ENCODE data around the gene JSRP1. TPM values are rescaled to one million over a fixed set of nuclear protein-coding genes. Genes with fewer than 3 reads are reported as not detected.

The JSRP1 gene, protein sequence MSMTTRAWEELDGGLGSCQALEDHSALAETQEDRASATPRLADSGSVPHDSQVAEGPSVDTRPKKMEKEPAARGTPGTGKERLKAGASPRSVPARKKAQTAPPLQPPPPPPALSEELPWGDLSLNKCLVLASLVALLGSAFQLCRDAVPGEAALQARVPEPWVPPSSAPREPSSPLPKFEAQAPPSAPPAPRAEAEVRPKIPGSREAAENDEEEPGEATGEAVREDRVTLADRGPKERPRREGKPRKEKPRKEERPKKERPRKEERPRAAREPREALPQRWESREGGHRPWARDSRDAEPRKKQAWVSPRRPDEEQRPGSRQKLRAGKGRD
- 79.3 TPM for total RNA-seq

DNA sequence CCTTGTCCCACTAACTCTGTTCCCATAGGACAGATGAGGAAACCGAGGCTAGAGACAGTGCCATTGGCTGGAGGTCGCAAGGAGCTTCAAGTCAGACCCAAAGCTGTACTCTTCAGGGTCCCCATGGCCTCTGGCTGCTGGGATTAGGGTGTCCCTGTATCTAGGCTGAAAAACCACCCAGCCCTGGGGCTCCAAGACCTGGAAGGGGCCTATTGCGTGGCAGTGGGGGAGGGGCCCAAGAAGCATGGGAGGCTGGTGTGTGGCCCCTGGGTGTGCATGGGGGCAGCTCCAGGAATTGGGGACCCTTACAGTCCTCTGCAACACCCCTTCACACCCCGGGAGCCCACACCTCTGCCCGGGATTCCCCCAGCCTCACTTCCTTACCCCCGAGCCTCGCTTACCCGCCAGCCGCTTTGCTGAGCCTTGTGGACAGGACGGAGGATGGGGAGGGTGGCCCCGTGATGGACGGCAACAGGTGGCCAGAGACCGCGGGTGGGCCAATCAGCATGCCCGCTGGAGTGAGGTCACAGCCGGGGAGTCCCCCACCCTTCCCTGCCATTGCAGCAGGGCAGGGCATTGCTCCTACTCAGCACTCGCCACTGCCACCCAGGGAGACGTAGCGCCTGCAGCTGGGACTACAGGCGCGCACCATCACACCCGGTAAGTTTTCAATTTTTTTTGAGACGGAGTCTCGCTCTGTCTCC, at the start of gene JSRP1:
JSRP1 (minus strand) TSS at position 436 of the 704 bp plus-strand sequence. CDS start 1,103 bp downstream, outside the sequence.
- H3K36me3 ChIP-seq (ENCODE audit: control insufficient read depth in 3 of 3, insufficient read depth in 3 of 3, low read length in 3 of 3), result peaks cover 6 to 17% (median 8%) of the 10 kb centered on the region in 3 donors
- peaks cover 0 to 14% (median 3%) of the 10 kb centered on the region in 3 donors for H3K27me3 ChIP-seq (ENCODE audit: control insufficient read depth in 3 of 3, insufficient read depth in 3 of 3, low read length in 3 of 3)
- peak within 1 kb of the TSS; percentile 78 to 93 (median 86) for H3K4me3 ChIP-seq (ENCODE audit: low read length in 3 of 3)
- H3K9ac ChIP-seq (ENCODE audit: low read depth in 1 of 3, low read length in 3 of 3), result peak within 1 kb of the TSS; percentile 98 to 99 (median 99)
- H3K4me1 ChIP-seq (ENCODE audit: control insufficient read depth in 3 of 3, insufficient read depth in 3 of 3, low read length in 3 of 3), result peaks cover 21 to 51% (median 31%) of the 10 kb centered on the region in 3 donors
- no peaks in the 10 kb centered on the region for H3K9me3 ChIP-seq (ENCODE audit: control insufficient read depth in 3 of 3, low read length in 3 of 3)
- peak within 1 kb of the TSS; percentile 100 for H3K27ac ChIP-seq (ENCODE audit: low read depth, low read length)

DNA sequence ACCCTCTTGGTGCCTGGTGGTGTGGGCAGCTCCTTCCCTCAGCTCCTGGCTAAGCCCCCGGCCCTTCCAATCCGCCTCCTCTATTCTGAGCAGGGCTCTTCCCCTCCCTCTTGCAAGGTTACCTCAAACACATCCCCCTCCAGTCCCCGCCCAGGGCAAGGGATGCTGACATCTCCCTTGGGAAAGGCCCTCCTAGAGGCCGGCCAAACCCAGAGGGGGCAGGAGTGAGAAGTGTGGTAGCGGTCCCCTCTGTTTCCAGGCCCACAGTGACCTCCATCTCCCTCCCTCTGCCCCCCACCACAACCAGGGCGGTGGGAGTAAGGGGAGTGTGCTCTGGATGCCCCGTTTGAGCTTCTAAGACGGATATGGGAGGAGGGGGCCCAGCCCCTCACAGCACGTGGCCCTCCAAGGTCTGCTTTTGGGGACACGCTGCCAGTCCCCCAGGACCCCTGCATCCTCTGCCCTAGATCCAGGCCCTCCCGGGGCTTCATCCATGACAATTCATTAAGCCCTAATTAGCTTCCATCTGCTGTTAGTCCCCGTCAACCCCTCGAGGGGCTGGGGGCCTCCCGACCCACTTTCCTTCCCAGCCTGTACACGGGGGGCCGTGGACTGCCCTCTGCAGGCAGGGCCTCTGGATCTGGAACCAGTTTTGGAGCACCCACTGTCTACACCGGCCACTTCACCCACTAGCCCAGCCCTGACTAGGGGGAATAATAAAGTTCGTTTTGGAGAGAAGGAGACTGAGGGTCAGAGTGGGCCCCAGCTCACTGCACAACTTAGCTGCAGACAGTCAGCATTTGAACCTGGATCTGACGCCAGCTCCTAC, 49.4 kb upstream of the JSRP1 start:
- no peak overlapping the region for H3K4me3 ChIP-seq (ENCODE audit: low read length in 3 of 3)
- no peaks in the 10 kb centered on the region for H3K36me3 ChIP-seq (ENCODE audit: control insufficient read depth in 3 of 3, insufficient read depth in 3 of 3, low read length in 3 of 3)
- H3K27ac ChIP-seq (ENCODE audit: low read depth, low read length), result no peak overlapping the region
- H3K9ac ChIP-seq (ENCODE audit: low read depth in 1 of 3, low read length in 3 of 3), result no peak overlapping the region
- no peaks in the 10 kb centered on the region for H3K9me3 ChIP-seq (ENCODE audit: control insufficient read depth in 3 of 3, low read length in 3 of 3)
- H3K27me3 ChIP-seq (ENCODE audit: control insufficient read depth in 3 of 3, insufficient read depth in 3 of 3, low read length in 3 of 3), result peaks cover 33 to 50% (median 41%) of the 10 kb centered on the region in 3 donors
- peaks cover 5 to 15% (median 7%) of the 10 kb centered on the region in 3 donors for H3K4me1 ChIP-seq (ENCODE audit: control insufficient read depth in 3 of 3, insufficient read depth in 3 of 3, low read length in 3 of 3)

DNA sequence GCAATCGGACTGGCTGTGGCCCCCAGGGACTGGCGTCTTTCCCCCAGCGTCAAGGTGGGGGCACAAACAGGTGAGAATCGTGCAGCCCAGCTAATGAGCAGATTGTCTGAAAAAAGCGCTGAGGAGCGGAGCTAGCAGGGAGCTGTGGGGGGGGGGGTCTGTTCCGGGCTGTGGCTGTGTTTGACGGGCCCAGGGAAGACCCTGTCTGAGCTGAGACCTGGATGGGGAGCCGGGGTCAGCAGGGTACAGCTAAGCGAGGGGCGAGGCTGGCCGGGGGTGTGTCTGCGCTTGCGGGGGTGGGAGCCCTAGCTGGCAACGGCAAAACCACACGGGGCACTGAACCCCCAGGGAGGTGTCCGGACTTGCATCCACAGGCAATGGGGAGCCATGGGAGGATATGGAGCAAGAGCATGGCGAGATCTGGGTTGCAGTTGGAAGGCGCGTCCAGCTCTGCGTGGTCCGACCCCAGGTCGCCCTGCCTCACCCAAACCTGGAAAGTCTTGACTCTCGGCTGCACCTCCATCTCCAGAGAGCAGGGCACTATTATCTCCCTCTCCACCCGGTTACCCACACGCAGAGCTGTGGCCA, 47.1 kb upstream of the JSRP1 start:
- H3K9me3 ChIP-seq (ENCODE audit: control insufficient read depth in 3 of 3, low read length in 3 of 3), result no peaks in the 10 kb centered on the region
- H3K36me3 ChIP-seq (ENCODE audit: control insufficient read depth in 3 of 3, insufficient read depth in 3 of 3, low read length in 3 of 3), result no peaks in the 10 kb centered on the region
- H3K27me3 ChIP-seq (ENCODE audit: control insufficient read depth in 3 of 3, insufficient read depth in 3 of 3, low read length in 3 of 3), result peaks cover 22 to 38% (median 37%) of the 10 kb centered on the region in 3 donors
- H3K9ac ChIP-seq (ENCODE audit: low read depth in 1 of 3, low read length in 3 of 3), result no peak overlapping the region
- peaks cover 4 to 11% (median 7%) of the 10 kb centered on the region in 3 donors for H3K4me1 ChIP-seq (ENCODE audit: control insufficient read depth in 3 of 3, insufficient read depth in 3 of 3, low read length in 3 of 3)
- no peak overlapping the region for H3K27ac ChIP-seq (ENCODE audit: low read depth, low read length)
- H3K4me3 ChIP-seq (ENCODE audit: low read length in 3 of 3), result no peak overlapping the region

DNA sequence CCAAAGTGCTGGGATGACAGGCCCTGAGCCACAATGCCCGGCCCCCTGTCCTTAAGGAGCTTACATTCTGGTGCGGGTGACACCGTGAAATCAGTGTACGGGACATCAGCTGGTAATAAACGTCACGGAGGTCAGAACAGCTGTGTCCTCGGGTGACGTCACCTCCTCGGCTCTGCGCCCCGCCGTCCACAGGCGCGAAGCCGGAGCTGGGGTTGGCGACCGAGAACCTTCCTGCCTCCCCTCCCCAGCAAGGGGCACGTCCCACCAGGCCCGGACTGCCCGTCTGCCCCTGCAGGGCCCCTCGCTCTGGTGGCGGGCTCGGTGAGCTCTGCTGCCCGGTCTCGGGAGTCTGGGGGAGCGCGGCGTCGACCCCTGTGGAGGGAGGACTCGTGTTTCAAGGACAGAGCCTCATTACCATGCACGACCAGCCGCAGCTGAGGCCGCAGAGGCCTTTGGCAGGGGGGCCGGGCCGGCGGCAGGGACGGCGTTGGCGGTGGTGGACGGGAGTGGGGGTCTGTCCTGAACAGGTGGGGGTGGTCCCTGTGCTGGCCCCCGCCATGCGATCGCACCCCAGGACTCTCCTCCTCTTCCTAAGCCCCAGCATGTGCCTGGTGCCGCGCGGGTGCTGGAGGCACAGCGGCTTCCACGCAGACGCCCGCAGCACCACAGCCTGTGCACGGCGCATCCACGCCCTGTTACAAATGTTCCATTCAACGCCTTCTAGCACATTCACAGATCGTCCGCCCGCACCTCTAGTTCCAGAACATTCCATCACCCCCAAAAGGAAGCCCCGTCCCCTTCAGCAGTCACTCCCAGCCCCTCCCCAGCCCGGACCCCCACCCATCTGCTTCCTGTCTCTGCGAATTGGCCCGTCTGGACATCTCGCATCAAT, 46.3 kb upstream of the JSRP1 start:
- H3K27ac ChIP-seq (ENCODE audit: low read depth, low read length), result no peak overlapping the region
- H3K9me3 ChIP-seq (ENCODE audit: control insufficient read depth in 3 of 3, low read length in 3 of 3), result no peaks in the 10 kb centered on the region
- H3K4me1 ChIP-seq (ENCODE audit: control insufficient read depth in 3 of 3, insufficient read depth in 3 of 3, low read length in 3 of 3), result peaks cover 3 to 9% (median 5%) of the 10 kb centered on the region in 3 donors
- H3K27me3 ChIP-seq (ENCODE audit: control insufficient read depth in 3 of 3, insufficient read depth in 3 of 3, low read length in 3 of 3), result peaks cover 20 to 34% (median 33%) of the 10 kb centered on the region in 3 donors
- H3K36me3 ChIP-seq (ENCODE audit: control insufficient read depth in 3 of 3, insufficient read depth in 3 of 3, low read length in 3 of 3), result no peaks in the 10 kb centered on the region
- peak overlapping the region in 1 of 3 donors; percentile 35 for H3K4me3 ChIP-seq (ENCODE audit: low read length in 3 of 3)
- H3K9ac ChIP-seq (ENCODE audit: low read depth in 1 of 3, low read length in 3 of 3), result peak overlapping the region in 1 of 3 donors; percentile 16

DNA sequence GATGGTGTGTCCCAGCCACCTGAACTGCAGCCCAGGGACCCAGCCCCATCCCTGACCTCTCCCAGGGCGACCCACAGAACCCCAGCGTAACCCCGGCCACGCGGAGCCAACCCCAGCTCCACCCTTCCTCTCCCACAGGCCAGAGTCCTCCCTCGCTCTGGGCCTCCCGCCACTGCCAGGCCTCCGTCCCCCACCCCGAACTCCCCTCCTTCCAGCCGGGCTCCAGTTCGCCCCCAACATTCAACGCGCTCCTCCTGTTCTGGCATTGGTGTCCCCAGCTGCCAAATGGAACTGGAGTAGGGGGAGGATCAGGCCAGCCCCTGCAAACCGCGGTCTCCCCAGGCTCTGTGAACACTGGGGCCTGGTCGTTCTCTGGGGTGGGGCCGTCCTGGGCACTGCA, 44.3 kb upstream of the JSRP1 start:
- Histone ChIP-seq H3K9me3 (ENCODE audit: control insufficient read depth in 3 of 3, low read length in 3 of 3) (no peaks in the 10 kb centered on the region), H3K27ac (ENCODE audit: low read depth, low read length) (no peak overlapping the region), H3K9ac (ENCODE audit: low read depth in 1 of 3, low read length in 3 of 3) (no peak overlapping the region), H3K4me1 (ENCODE audit: control insufficient read depth in 3 of 3, insufficient read depth in 3 of 3, low read length in 3 of 3) (peaks cover 3 to 14% (median 5%) of the 10 kb centered on the region in 3 donors), H3K27me3 (ENCODE audit: control insufficient read depth in 3 of 3, insufficient read depth in 3 of 3, low read length in 3 of 3) (peaks cover 8 to 19% (median 16%) of the 10 kb centered on the region in 3 donors), H3K36me3 (ENCODE audit: control insufficient read depth in 3 of 3, insufficient read depth in 3 of 3, low read length in 3 of 3) (no peaks in the 10 kb centered on the region), H3K4me3 (ENCODE audit: low read length in 3 of 3) (no peak overlapping the region)

DNA sequence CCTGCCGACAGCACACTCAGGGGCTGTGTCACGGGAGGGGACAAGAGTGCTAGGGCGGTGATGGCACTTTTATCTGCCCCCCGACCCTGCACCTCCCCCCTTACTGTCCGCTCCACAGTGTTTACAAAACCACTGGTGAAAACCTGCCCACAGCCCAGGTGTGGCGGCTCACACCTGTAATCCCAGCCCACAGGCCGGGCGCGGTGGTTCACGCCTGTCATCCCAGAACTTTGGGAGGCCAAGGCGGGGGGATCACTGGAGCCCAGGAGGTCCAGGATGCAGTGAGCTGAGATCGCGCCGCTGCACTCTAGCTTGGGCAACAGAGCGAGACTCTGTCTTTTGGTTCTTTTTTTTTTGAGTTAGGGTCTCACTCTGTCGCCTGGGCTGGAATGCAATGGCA, 39.9 kb upstream of the JSRP1 start:
- Histone ChIP-seq H3K4me3 (ENCODE audit: low read length in 3 of 3) (no peak overlapping the region), H3K36me3 (ENCODE audit: control insufficient read depth in 3 of 3, insufficient read depth in 3 of 3, low read length in 3 of 3) (no peaks in the 10 kb centered on the region), H3K9ac (ENCODE audit: low read depth in 1 of 3, low read length in 3 of 3) (no peak overlapping the region), H3K27ac (ENCODE audit: low read depth, low read length) (no peak overlapping the region), H3K9me3 (ENCODE audit: control insufficient read depth in 3 of 3, low read length in 3 of 3) (no peaks in the 10 kb centered on the region), H3K4me1 (ENCODE audit: control insufficient read depth in 3 of 3, insufficient read depth in 3 of 3, low read length in 3 of 3) (peaks cover 13 to 22% (median 19%) of the 10 kb centered on the region in 3 donors), H3K27me3 (ENCODE audit: control insufficient read depth in 3 of 3, insufficient read depth in 3 of 3, low read length in 3 of 3) (peaks cover 13 to 30% (median 30%) of the 10 kb centered on the region in 3 donors)

DNA sequence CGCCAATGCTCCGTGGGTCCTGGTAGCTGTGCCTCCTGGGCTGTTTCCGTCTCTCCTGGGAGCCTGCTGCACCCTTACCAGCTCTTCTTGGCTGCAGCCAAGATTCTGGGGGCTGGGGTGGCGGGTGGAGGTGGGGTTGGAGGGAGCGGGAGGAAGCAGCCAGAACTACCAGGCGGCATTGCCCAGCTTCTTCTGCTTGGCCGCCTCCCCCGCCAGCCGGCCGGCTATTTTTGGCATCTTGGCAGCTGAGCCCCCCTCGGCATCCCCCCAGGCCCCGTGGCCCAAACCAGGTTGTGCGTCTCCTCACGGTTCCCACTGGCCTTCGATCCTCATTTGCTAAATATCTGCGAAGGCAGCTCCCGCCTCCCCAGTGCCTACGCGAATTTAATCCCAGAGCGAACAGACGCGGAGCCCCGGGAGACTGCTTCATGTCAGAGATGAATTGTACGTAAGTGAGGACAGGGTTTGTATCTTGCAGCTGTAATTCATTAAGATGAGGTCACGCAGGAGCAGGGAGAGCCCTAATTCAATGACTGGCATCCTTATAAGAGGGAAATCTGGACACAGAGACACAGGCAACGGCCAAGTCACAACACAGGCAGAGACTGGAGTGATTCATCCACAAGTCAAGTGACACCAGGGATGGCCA, 38.6 kb upstream of the JSRP1 start:
- H3K4me3 ChIP-seq (ENCODE audit: low read length in 3 of 3), result peak overlapping the region in 2 of 3 donors; percentile 52 to 63
- peak overlapping the region; percentile 76 for H3K27ac ChIP-seq (ENCODE audit: low read depth, low read length)
- H3K9ac ChIP-seq (ENCODE audit: low read depth in 1 of 3, low read length in 3 of 3), result peak overlapping the region in 2 of 3 donors; percentile 62 to 65
- H3K9me3 ChIP-seq (ENCODE audit: control insufficient read depth in 3 of 3, low read length in 3 of 3), result no peaks in the 10 kb centered on the region
- H3K36me3 ChIP-seq (ENCODE audit: control insufficient read depth in 3 of 3, insufficient read depth in 3 of 3, low read length in 3 of 3), result no peaks in the 10 kb centered on the region
- peaks cover 26 to 37% (median 36%) of the 10 kb centered on the region in 3 donors for H3K27me3 ChIP-seq (ENCODE audit: control insufficient read depth in 3 of 3, insufficient read depth in 3 of 3, low read length in 3 of 3)
- peaks cover 14 to 35% (median 30%) of the 10 kb centered on the region in 3 donors for H3K4me1 ChIP-seq (ENCODE audit: control insufficient read depth in 3 of 3, insufficient read depth in 3 of 3, low read length in 3 of 3)

DNA sequence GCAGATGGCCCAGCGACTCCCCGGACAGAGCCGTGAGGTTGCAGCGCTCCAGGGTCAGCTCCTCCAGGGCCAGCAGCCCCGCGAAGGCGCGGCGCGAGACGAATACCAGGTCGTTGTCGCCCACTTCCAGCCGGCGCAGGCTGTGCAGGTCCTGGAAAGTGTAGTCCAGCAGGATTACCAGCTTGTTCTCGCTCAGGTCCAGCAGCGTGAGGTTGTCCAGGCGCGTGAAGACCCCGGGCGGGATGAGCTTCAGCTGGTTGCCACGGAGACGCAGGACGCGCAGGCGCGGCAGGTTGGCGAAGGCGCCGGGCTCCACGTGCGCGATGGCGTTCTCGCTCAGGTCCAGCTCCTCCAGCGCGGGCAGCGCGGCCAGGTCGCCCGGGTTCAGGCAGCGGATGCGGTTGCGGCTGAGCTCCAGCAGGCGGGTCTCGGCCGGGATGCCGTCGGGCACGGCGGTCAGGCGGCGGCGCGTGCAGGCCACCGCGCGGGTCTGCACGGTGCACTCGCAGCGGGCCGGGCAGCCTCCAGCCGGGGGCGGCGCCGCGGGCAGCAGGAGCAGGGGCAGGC, 35.1 kb upstream of the JSRP1 start:
- Histone ChIP-seq H3K9me3 (ENCODE audit: control insufficient read depth in 3 of 3, low read length in 3 of 3) (no peaks in the 10 kb centered on the region), H3K4me3 (ENCODE audit: low read length in 3 of 3) (peak overlapping the region in 2 of 3 donors; percentile 21 to 22), H3K4me1 (ENCODE audit: control insufficient read depth in 3 of 3, insufficient read depth in 3 of 3, low read length in 3 of 3) (peaks cover 14 to 40% (median 32%) of the 10 kb centered on the region in 3 donors), H3K27ac (ENCODE audit: low read depth, low read length) (no peak overlapping the region), H3K27me3 (ENCODE audit: control insufficient read depth in 3 of 3, insufficient read depth in 3 of 3, low read length in 3 of 3) (peaks cover 49 to 68% (median 63%) of the 10 kb centered on the region in 3 donors), H3K9ac (ENCODE audit: low read depth in 1 of 3, low read length in 3 of 3) (no peak overlapping the region), H3K36me3 (ENCODE audit: control insufficient read depth in 3 of 3, insufficient read depth in 3 of 3, low read length in 3 of 3) (no peaks in the 10 kb centered on the region)
